HL-60 (cell line): Measurements from ENCODE around the gene FAM110C.

Experiments used
- CTCF ChIP-seq: IDR thresholded peaks from one replicate; pipeline ENCODE4 v1.5.1; 2011; ENCODE audit warnings: low read length, control low read depth, inconsistent platforms; ENCODE audit not compliant: insufficient read depth
- GABPA ChIP-seq: IDR thresholded peaks from 2 replicates; pipeline ENCODE4 v1.6.1; 2012; ENCODE audit warnings: low read depth
- POLR2AphosphoS5 ChIP-seq: IDR thresholded peaks from 2 replicates; pipeline ENCODE4 v1.6.1; 2012; ENCODE audit warnings: low read depth
- REST ChIP-seq: IDR thresholded peaks from 2 replicates; pipeline ENCODE4 v1.6.1; 2012; ENCODE audit warnings: low read depth; ENCODE audit not compliant: insufficient replicate concordance

GRCh38 chr2:42788-43187, 3.5 kb downstream of the FAM110C start:
- TF ChIP-seq CTCF, result no peak
- TF ChIP-seq REST, result no peak
- TF ChIP-seq POLR2AphosphoS5, result no peak
- TF ChIP-seq GABPA, result no peak
